GM12865 (cell line): ENCODE results near the gene SCN1B.
"Not testable (repeated sequence)": the region's sequence is repeated elsewhere in the genome, so short reads cannot be mapped to it uniquely, and the experiment has no call there.

Source experiments
- DNase-seq: peaks from one replicate; pipeline ENCODE4 v3.0.0; 2010; ENCODE audit warnings: low read depth
- H3K4me3 ChIP-seq: 2 replicates; pipeline ENCODE4 v1.5.1; 2011; ENCODE audit warnings: mild to moderate bottlenecking, low read depth, low read length, control low read depth
- TF ChIP-seq, protein P1 (sequence below): IDR thresholded peaks from 2 replicates; pipeline ENCODE4 v1.5.1; 2011; ENCODE audit warnings: low read length, control low read depth, low read depth, inconsistent platforms; ENCODE audit not compliant: insufficient read depth; ENCODE audit errors: missing control alignments

SCN1B gene

GRCh38 chr19:35048911-35049411, 18.7 kb downstream of the SCN1B start:
- TF ChIP-seq, protein P1, sequence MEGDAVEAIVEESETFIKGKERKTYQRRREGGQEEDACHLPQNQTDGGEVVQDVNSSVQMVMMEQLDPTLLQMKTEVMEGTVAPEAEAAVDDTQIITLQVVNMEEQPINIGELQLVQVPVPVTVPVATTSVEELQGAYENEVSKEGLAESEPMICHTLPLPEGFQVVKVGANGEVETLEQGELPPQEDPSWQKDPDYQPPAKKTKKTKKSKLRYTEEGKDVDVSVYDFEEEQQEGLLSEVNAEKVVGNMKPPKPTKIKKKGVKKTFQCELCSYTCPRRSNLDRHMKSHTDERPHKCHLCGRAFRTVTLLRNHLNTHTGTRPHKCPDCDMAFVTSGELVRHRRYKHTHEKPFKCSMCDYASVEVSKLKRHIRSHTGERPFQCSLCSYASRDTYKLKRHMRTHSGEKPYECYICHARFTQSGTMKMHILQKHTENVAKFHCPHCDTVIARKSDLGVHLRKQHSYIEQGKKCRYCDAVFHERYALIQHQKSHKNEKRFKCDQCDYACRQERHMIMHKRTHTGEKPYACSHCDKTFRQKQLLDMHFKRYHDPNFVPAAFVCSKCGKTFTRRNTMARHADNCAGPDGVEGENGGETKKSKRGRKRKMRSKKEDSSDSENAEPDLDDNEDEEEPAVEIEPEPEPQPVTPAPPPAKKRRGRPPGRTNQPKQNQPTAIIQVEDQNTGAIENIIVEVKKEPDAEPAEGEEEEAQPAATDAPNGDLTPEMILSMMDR, result no peak
- H3K4me3 ChIP-seq, result no peak overlapping the region
- no peak for DNase-seq

DNA sequence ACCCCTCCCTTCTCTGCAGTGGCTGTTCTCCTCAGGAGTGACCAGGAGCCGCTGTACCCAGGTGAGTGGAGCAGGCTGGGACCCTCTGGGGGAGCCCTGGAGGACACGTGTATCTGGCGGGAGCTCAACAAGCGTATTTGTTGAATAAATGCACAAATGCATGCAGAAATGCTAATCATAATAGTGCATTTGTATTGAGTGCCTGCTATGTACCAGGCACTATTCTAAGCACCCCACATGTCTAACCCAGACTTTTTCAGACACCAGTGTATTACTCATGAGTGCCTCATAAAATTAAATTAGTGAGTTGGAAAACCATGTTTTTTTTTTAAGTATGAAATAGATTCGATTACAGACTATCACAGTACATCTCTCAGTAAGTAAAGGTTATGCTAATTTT, 19.2 kb downstream of the SCN1B start:
- no peak overlapping the region for H3K4me3 ChIP-seq
- no peak for DNase-seq
- TF ChIP-seq, protein P1, result no peak

- DNase-seq, H3K4me3 ChIP-seq: not testable (repeated sequence)
Measured at GRCh38 chr19:35050662-35051061, 20.4 kb downstream of the SCN1B start.

- not testable (repeated sequence) for DNase-seq, H3K4me3 ChIP-seq
Measured at GRCh38 chr19:35051268-35051667, 21.0 kb downstream of the SCN1B start.

DNA sequence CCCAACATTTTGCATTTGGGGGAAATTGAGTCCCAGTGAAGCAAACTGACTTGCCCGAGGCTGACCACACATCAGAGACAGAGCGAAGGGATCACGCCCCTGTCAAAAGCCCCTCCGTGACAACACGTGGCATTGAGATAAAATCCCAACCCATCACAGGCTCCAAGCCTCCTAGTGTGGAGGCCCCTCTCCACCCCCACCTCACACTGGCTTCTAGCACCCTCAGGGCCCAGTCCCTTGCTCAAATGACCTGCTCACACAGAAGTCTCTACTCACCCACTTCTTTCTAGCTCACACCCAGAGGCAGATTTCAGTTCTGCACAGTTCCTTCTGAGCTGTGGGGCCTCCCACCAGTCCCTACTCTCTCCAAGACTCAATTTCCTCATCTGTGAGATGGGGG, 21.5 kb downstream of the SCN1B start:
- no peak overlapping the region for H3K4me3 ChIP-seq
- no peak for DNase-seq
- TF ChIP-seq, protein P1, result no peak

GRCh38 chr19:35052599-35053190, 22.4 kb downstream of the SCN1B start:
- no peak for DNase-seq
- no peak overlapping the region for H3K4me3 ChIP-seq
- TF ChIP-seq, protein P1, result no peak

- no peak for DNase-seq
- TF ChIP-seq, protein P1, result no peak
Measured at GRCh38 chr19:35053667-35054293, 23.5 kb downstream of the SCN1B start.

GRCh38 chr19:35054626-35055025, 24.4 kb downstream of the SCN1B start:
- TF ChIP-seq, protein P1, result no peak
- no peak for DNase-seq
- no peak overlapping the region for H3K4me3 ChIP-seq

More at GRCh38 chr19:35053667-35054293, 23.5 kb downstream of the SCN1B start:
- H3K4me3 ChIP-seq, result no peak overlapping the region
